Cardiac fibroblast (primary cell): ENCODE data around the gene TNFRSF1B.

ENCODE experiments used
- DNase-seq, 2 donors: peaks; one replicate each; pipeline versions ENCODE4 v3.0.0 to v3.0.0-alpha.2; 2010; ENCODE audit warnings: low read depth in 2 of 2
- H3K4me3 ChIP-seq, 2 donors: replicated peaks in 1 of 2; 1 replicate in 1 of 2; 2 replicates in 1 of 2; pipeline ENCODE4 v1.5.1; 2011; ENCODE audit warnings: low read depth in 2 of 2, low read length in 2 of 2, mild to moderate bottlenecking in 2 of 2, moderate library complexity in 1 of 2
- CTCF ChIP-seq: IDR thresholded peaks from one replicate; pipeline ENCODE4 v1.5.1; 2011; ENCODE audit warnings: low read depth, mild to moderate bottlenecking, low read length, inconsistent platforms

Gene TNFRSF1B

DNA sequence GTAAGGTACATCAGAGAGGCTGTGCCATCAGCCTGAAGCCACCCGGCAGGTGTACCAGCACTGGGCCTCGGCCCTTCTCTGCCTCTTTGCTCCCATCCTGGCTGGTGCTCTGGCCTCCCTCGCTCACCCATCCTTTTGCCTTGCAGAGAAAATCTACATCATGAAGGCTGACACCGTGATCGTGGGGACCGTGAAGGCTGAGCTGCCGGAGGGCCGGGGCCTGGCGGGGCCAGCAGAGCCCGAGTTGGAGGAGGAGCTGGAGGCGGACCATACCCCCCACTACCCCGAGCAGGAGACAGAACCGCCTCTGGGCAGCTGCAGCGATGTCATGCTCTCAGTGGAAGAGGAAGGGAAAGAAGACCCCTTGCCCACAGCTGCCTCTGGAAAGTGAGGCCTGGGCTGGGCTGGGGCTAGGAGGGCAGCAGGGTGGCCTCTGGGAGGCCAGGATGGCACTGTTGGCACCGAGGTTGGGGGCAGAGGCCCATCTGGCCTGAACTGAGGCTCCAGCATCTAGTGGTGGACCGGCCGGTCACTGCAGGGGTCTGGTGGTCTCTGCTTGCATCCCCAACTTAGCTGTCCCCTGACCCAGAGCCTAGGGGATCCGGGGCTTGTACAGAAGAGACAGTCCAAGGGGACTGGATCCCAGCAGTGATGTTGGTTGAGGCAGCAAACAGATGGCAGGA lies 24.5 kb upstream of the TNFRSF1B start:
- DNase-seq: no peak
- no peak for TF ChIP-seq CTCF
- no peak overlapping the region for H3K4me3 ChIP-seq

DNA sequence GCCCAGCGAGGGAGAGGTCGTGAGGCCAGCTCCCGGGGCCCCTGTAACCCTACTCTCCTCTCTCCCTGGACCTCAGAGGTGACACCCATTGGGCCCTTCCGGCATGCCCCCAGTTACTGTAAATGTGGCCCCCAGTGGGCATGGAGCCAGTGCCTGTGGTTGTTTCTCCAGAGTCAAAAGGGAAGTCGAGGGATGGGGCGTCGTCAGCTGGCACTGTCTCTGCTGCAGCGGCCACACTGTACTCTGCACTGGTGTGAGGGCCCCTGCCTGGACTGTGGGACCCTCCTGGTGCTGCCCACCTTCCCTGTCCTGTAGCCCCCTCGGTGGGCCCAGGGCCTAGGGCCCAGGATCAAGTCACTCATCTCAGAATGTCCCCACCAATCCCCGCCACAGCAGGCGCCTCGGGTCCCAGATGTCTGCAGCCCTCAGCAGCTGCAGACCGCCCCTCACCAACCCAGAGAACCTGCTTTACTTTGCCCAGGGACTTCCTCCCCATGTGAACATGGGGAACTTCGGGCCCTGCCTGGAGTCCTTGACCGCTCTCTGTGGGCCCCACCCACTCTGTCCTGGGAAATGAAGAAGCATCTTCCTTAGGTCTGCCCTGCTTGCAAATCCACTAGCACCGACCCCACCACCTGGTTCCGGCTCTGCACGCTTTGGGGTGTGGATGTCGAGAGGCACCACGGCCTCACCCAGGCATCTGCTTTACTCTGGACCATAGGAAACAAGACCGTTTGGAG lies 23.7 kb upstream of the TNFRSF1B start:
- TF ChIP-seq CTCF: no peak
- no peak overlapping the region for H3K4me3 ChIP-seq
- DNase-seq: no peak

DNA sequence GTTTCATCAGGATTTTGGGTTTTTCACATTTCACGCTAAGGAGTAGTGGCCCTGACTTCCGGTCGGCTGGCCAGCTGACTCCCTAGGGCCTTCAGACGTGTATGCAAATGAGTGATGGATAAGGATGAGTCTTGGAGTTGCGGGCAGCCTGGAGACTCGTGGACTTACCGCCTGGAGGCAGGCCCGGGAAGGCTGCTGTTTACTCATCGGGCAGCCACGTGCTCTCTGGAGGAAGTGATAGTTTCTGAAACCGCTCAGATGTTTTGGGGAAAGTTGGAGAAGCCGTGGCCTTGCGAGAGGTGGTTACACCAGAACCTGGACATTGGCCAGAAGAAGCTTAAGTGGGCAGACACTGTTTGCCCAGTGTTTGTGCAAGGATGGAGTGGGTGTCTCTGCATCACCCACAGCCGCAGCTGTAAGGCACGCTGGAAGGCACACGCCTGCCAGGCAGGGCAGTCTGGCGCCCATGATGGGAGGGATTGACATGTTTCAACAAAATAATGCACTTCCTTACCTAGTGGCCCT lies 23.1 kb upstream of the TNFRSF1B start:
- H3K4me3 ChIP-seq: no peak overlapping the region
- peak; percentile 98 for DNase-seq
- TF ChIP-seq CTCF: peak; percentile 17

- no peak overlapping the region for H3K4me3 ChIP-seq
- no peak for TF ChIP-seq CTCF
- no peak for DNase-seq
These were observed 22.6 kb upstream of the TNFRSF1B start for GRCh38 chr1:12144236-12144635.

GRCh38 chr1:12144969-12145368 lies 21.8 kb upstream of the TNFRSF1B start:
- no peak for TF ChIP-seq CTCF
- H3K4me3 ChIP-seq: no peak overlapping the region
- no peak for DNase-seq

DNA sequence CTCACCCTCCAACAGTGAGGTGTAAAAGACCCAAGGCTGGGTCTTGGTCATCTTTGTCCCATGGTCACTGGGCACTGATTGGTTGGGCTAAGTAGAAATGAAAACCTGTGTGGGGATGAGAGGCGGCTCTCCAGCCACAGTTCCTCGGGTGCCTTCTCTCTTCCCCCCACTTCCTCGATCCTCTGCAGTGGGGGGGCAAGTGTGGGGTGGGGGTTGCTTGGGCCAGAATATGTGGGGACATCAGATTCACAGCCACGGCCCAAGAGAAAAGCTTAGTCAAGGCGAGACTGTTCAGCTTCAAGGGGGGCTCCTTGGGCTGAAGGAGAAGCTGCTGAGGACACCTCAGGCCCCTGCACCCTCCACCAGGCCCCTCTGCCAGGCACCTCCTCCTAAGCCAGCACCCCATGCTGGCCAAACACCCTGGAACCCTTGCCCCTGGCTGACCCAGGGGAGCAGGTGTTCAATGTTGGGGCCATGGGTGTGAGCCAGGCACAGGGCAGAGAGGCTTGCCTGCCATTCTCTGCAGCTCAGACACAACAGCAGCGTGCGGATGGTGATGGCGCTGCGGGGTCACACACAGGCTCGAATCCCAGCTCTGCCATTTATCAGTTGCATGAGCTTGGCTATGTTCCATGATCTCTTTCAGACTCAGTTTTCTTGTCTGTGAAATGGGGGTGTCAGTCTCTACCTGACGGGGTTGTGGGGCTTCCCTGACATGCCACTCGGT lies 21.0 kb upstream of the TNFRSF1B start:
- no peak for TF ChIP-seq CTCF
- no peak overlapping the region for H3K4me3 ChIP-seq
- no peak for DNase-seq
